ENCODE data around the gene RAB27A.
"Not testable (repeated sequence)": the region's sequence is repeated elsewhere in the genome, so short reads cannot be mapped to it uniquely, and the experiment has no call there.

Gene RAB27A

GRCh38 chr15:55281517-55282228 lies 7.9 kb downstream of the RAB27A start:
- no peak for DNase-seq

GRCh38 chr15:55280589-55280988 lies 9.0 kb downstream of the RAB27A start:
- not testable (repeated sequence) for DNase-seq

- no peak for DNase-seq
These were observed 9.8 kb downstream of the RAB27A start for GRCh38 chr15:55279746-55280351.

GRCh38 chr15:55279100-55279745 lies 10.4 kb downstream of the RAB27A start:
- DNase-seq = no peak

GRCh38 chr15:55277715-55278114 lies 11.9 kb downstream of the RAB27A start:
- no peak for DNase-seq

GRCh38 chr15:55277116-55277564 lies 12.5 kb downstream of the RAB27A start:
- no peak for DNase-seq

GRCh38 chr15:55276324-55276723 lies 13.3 kb downstream of the RAB27A start:
- no peak for DNase-seq

- no peak for DNase-seq
These were observed 19.3 kb downstream of the RAB27A start for GRCh38 chr15:55270291-55270690.

GRCh38 chr15:55268176-55268695 lies 21.4 kb downstream of the RAB27A start:
- DNase-seq = no peak

GRCh38 chr15:55267401-55268175 lies 22.0 kb downstream of the RAB27A start:
- DNase-seq = no peak

GRCh38 chr15:55266547-55266946 lies 23.1 kb downstream of the RAB27A start:
- no peak for DNase-seq

- no peak for DNase-seq
These were observed 29.0 kb downstream of the RAB27A start for GRCh38 chr15:55260562-55261131.

- no peak for DNase-seq
These were observed 31.7 kb downstream of the RAB27A start for GRCh38 chr15:55257938-55258337.

- DNase-seq = no peak
These were observed 32.5 kb downstream of the RAB27A start for GRCh38 chr15:55257012-55257670.

GRCh38 chr15:55256281-55257011 lies 33.2 kb downstream of the RAB27A start:
- DNase-seq = no peak

- no peak for DNase-seq
These were observed 33.9 kb downstream of the RAB27A start for GRCh38 chr15:55255714-55256113.

- DNase-seq = no peak
These were observed 34.5 kb downstream of the RAB27A start for GRCh38 chr15:55254916-55255679.

GRCh38 chr15:55253580-55253979 lies 36.0 kb downstream of the RAB27A start:
- DNase-seq = no peak

GRCh38 chr15:55252201-55252600 lies 37.4 kb downstream of the RAB27A start:
- DNase-seq = not testable (repeated sequence)

GRCh38 chr15:55250941-55251340 lies 38.7 kb downstream of the RAB27A start:
- DNase-seq = no peak

- DNase-seq = no peak
These were observed 39.2 kb downstream of the RAB27A start for GRCh38 chr15:55250392-55250791.
